Glomerular endothelial cell (primary cell): Measurements from ENCODE around the gene PSMC2. TPM values are rescaled to one million over a fixed set of nuclear protein-coding genes. Genes with fewer than 3 reads are reported as not detected.

Experiments
- total RNA-seq: library from RNA; depleted of rRNA; stranded (reverse); fragments of >200 nt; gene quantifications from 2 replicates; pipeline ENCODE4 v1.2.3, GENCODE V29; 2015

Gene PSMC2
- total RNA-seq, 1 donor from 2014 or later = 152 TPM

Other genes starting within 250 kb of the PSMC2 start
- 3.3 and 4.7 TPM in 2 replicates for gene NAPEPLD, start 198.5 kb upstream of the PSMC2 start, total RNA-seq
- gene PMPCB, start 50.2 kb upstream of the PSMC2 start, total RNA-seq = 28.8 and 39.3 TPM in 2 replicates
- gene DNAJC2, start 2.9 kb upstream of the PSMC2 start, total RNA-seq = 12.0 and 20.0 TPM in 2 replicates
- not detected in 2 replicates for gene SLC26A5, start 98.6 kb downstream of the PSMC2 start, total RNA-seq